Effector CD8-positive, alpha-beta T cell (primary cell): ENCODE data around the gene NT5C2.
"Not testable (repeated sequence)": the region's sequence is repeated elsewhere in the genome, so short reads cannot be mapped to it uniquely, and the experiment has no call there.

Experiments used
- DNase-seq: peaks from one replicate; lab custom pipeline; 2025; lab: John Stamatoyannopoulos, UW

The NT5C2 gene

GRCh38 chr10:103086261-103086660, 106.8 kb downstream of the NT5C2 start:
- no peak for DNase-seq

- DNase-seq = no peak
These were observed 109.1 kb downstream of the NT5C2 start for GRCh38 chr10:103083977-103084320.

GRCh38 chr10:103083266-103083976, 109.7 kb downstream of the NT5C2 start:
- DNase-seq = no peak

GRCh38 chr10:103082683-103083082, 110.4 kb downstream of the NT5C2 start:
- no peak for DNase-seq

GRCh38 chr10:103080891-103081581, 112.0 kb downstream of the NT5C2 start:
- no peak for DNase-seq

- DNase-seq = no peak
These were observed 113.1 kb downstream of the NT5C2 start for GRCh38 chr10:103079946-103080345.

- DNase-seq = no peak
These were observed 114.0 kb downstream of the NT5C2 start for GRCh38 chr10:103079100-103079499.

GRCh38 chr10:103078676-103079075, 114.4 kb downstream of the NT5C2 start:
- DNase-seq = no peak

GRCh38 chr10:103078309-103078615, 114.8 kb downstream of the NT5C2 start:
- no peak for DNase-seq

- DNase-seq = no peak
These were observed 115.4 kb downstream of the NT5C2 start for GRCh38 chr10:103077491-103078308.

- DNase-seq = no peak
These were observed 116.1 kb downstream of the NT5C2 start for GRCh38 chr10:103077020-103077419.

GRCh38 chr10:103072891-103073290, 120.2 kb downstream of the NT5C2 start:
- DNase-seq = no peak

GRCh38 chr10:103072276-103072675, 120.8 kb downstream of the NT5C2 start:
- DNase-seq = no peak

GRCh38 chr10:103069453-103070331, 123.4 kb downstream of the NT5C2 start:
- peak; percentile 55 for DNase-seq

- no peak for DNase-seq
These were observed 125.1 kb downstream of the NT5C2 start for GRCh38 chr10:103067956-103068355.

- DNase-seq = no peak
These were observed 125.6 kb downstream of the NT5C2 start for GRCh38 chr10:103067484-103067883.

GRCh38 chr10:103067099-103067477, 126.0 kb downstream of the NT5C2 start:
- not testable (repeated sequence) for DNase-seq

- no peak for DNase-seq
These were observed 126.7 kb downstream of the NT5C2 start for GRCh38 chr10:103066141-103067098.

GRCh38 chr10:103064956-103065355, 128.1 kb downstream of the NT5C2 start:
- DNase-seq = no peak

GRCh38 chr10:103062854-103063590, 130.1 kb downstream of the NT5C2 start:
- no peak for DNase-seq
